GM19193 (cell line): ENCODE results near the gene TMEM132D.

Experiments used
- POLR2A ChIP-seq: IDR thresholded peaks from 4 replicates; pipeline ENCODE4 v1.6.1; 2011; ENCODE audit not compliant: insufficient read depth, insufficient read length; ENCODE audit errors: extremely low read depth

TMEM132D gene

DNA sequence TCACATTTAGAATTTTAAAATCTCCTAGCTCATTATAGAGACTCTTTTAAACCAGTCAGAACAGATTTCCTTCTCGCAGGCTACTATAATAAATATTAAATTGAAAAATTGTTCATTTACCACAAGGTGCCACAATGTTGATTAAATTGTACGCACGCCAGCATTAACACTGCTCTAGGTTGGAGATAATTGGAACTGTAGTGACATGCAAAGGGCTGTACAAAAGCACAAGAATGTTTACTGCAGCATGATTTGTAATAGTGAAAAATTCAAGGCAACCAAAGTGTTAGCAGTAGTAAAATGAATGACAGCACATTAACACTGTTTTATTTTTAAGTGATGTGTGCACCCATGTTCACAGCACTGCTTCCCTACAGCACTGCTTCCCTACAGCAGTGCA lies 52.5 kb downstream of the TMEM132D start:
- TF ChIP-seq POLR2A: no peak

DNA sequence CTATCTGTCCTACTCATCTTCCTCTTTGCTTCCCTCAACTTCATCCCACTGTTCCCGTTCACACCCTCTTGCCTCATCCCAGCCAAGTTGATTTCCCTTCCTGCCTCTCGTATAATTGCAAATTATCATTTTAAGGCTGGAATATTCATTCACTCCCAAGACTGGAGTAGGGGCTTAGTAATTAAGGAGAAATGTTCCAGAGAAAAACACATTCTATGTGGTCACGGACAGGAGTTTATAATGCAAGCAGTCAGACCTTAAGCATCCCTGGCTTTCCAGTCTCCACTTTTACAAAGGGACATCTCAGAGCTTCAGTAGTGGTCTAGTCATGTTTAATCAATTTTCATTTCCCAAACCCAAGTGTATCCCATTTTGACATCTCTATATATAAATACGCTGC lies 54.9 kb downstream of the TMEM132D start:
- no peak for TF ChIP-seq POLR2A

DNA sequence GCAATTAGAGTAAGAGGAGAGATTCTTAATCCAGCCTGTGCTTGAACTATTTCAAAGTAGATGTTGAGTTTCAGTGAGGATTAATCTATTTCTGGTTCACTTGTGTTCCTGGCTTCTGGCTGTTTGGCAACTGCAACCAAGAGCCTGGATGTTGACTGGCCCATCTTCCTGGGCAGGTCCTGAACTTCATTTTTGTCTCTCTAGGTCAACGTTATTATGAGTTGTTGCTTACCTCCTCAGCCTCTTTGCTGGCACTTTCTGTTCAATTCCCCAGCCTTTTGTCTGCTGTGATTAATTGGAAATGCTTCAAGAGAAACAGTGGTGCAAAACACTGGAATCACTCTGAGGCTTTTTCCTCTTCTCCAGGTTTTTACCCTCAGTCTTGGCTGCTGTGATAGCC lies 56.8 kb downstream of the TMEM132D start:
- TF ChIP-seq POLR2A: no peak

DNA sequence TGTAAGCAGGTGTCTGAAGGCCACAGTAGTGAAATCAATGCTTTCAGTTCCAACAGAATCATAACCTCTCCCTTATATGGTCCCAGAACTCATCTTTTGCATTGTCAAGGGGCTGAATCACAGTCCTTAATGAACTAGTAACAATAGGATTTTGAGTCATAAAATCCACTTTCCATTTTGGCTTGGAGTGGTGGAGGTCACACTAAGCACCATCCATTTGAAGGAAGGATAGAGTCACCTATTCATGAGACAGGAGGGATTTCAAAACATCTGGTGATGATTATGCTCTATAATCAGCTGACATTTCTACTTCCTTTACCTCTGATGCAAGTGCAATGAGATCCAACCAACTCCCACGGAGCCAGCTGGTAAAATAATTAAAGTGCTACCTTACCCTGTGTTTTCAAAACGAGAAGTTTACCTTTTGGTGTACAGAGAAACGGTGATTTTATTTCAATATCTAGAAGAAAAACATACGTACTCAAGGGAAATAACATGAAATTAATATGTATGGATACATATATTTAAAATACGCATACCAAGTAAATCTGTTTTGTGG lies 59.1 kb downstream of the TMEM132D start:
- no peak for TF ChIP-seq POLR2A

DNA sequence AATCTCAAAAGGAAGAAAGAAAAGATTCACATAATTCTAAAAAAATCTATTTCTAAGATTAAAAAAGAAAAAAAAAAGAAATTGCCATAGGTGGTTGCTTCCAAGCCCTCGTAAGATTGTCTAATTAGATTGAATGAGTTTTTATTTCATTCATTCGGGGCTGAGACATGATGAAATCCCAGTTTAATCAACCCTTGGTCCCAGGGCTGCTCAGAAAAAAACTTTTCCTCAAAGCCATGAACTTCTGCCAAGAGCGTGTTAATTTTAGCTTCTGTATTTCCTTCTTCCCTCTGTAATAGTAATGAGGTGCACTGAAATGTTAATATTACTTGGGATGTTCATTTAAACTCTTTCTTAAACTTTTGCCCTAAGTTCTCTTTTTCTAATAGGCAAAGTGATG lies 62.6 kb downstream of the TMEM132D start:
- no peak for TF ChIP-seq POLR2A

DNA sequence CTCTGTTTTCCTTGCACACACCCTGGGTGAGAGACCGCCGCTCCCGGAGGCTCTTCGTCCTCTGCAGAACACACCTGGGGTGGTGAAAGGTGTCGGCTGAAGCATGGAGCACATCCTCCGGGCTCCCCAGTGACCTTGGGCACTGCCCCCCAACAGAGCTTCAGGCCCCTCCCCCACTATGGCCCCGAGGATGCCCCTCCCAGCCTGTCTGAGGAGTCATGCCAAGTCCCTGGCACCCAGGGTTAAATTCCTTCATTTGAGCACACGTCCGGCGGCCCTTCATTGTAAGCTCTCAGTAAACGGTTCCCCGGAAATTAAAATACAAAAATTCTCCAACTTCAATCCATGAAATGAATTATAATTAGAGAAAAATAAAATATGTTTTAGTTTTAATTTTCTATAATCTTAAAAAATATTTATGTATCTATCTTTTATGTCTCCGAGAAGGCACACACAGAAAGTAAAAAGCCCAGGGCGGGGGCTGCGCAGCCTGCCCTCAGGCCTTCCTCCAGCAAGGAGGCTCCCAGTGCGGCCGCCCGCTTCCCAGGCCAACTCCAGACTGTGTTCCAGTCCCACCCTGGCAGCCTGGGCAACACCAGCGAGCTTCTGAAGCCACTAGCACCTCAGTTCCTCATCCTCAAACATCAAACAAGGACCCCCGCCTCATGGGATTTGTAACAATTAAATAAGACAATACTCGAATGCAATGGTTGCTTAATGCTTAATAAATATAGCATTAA lies 63.5 kb downstream of the TMEM132D start:
- no peak for TF ChIP-seq POLR2A

DNA sequence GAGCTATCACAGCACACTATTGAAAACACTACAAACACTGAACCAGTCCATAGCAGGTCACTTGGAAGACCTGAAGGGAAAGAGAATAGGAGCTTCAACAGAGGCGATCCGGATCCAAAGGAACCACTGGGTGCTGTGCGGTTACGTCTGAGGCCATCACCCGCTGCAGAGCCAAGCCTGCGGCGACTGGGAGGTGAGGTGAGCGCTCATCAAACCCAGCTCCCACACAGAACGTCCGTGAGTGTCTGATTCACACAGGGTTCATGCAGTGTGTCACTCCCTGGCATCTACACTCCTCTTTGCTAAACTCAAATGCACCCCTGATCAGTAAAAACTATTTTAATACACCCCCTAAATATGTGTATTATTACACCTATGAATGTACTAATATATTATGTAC lies 64.1 kb downstream of the TMEM132D start:
- no peak for TF ChIP-seq POLR2A

DNA sequence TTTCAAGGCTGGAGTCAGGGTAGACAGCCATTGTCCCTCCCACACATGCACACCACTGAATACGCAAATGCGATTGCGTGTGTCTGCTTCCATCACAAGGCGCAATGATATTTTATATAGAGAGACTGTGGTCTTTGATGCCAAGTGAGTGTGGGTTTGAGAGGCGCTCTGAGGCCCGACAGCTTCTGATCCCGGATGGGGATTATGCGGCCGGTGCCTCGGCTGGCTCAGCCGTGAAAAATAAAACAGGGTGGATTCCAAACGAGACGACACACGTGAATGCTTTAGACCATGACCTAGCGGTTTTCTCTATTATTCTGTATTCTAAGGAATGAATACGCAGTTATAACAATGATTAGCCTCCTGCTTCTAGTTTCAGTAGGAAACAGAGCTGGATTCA lies 72.5 kb downstream of the TMEM132D start:
- TF ChIP-seq POLR2A: no peak

DNA sequence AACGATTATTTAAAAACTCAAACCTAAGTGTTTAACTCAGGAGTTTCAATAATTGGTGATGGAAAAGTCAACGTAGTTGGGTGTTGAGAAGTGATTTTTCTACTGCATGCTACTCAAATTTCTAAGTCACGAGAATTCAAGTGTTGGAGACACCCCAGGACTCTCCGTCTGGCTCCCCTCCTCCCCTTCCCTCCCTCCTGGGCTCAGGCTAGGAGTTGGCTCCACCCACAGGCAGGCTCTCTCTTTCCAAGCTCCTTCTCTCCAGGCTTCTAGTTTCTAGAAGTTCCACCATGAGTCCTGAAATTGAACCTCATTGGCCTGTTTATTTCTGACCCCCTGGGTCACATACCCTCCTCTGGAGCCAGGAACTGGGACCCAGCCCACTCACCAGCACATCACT lies 73.0 kb downstream of the TMEM132D start:
- no peak for TF ChIP-seq POLR2A

DNA sequence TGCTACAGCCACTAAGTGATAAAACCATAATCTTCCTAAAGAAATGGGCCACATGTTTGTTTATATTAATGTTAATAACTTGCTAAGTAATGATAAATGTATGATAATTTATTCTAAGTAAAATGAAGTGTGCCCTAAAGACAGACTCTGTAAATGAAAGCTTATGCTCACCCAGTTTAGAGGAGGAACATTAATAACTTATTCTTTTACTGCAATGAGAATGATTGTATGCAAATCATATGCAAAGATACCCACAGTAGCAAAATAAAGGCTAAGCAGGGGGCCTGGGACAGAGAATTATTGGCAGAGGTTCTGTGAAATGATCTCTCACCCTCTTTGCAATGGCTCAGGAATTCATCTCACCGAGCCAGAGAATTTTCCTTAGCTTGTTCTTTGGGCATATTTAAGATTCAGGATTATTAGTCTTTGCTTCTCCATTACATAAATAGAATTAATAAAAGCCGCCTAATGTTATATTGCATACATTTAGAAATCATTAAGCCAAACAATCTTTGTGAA lies 75.9 kb downstream of the TMEM132D start:
- TF ChIP-seq POLR2A: no peak

DNA sequence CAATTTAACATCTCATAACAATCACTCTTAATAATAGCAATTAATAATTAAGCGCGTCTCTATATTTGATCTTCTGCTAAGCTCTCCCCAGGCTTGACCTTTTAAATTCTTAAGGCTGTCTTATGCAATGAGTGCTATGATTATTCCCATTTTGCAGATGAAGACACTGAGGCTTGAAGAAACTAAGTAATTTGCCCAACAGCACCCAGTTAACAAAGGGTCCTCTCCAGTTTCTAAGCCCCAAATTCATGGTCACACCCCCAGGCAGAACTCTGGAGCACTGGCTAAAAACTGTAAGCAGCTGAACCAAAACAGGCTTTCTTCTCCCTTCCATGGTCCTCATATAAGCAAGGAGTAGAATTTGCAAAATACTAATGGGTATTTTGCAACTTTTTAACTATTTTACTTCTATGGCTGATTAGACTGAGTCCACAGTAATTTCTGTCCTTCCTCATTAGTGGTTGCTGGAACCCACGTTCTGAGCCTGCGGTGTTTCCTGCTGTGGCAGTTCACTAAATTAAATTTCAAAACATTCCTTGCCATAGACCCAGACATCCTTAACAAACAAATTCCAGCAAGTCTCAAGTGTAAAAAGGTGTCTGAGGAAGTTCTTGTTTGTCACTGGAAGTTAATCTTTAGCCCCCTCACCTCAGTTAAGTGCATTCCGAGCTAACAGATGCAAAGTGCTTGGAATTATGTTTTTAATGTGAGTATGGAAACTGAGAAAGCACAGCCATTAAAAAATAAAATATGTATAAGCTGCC lies 76.5 kb downstream of the TMEM132D start:
- no peak for TF ChIP-seq POLR2A

DNA sequence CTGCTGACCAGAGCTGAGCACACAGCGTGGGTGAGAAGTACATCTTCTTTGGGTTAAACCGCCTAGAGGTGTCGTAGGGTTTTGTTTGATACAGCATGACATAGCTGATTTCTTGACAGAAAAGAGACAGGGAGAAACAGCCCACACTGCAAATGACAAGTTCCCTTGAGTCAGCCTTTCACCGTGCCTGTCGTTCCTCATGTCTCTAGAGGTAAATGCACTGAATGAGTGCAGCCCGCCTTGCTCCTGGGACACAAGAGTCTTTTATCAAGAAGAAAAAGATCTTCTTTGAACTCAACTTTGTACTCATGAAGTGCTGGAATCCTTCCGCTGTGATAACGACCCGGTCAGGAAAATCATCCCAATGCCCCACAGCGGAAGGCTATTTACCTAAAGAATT lies 77.6 kb downstream of the TMEM132D start:
- TF ChIP-seq POLR2A: no peak

DNA sequence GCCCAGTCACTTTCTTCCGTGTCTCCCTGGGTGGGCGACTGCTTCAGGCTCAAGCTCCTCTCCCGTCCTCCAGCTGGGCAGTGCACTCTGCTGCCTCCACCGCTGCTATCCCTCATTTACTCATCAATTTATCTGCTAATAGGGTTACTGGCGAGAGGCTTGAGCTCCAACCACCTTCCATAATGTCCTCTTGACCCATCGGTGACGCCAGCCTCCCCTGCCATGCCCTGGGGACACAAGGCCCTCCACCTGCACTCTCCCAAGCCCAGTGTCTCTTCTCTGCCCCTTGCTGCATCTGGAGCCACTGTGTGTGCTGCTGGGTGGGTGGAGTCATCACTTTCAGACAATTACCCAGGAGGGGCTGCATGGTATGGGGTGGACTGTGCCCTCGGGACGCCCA lies 78.5 kb downstream of the TMEM132D start:
- TF ChIP-seq POLR2A: no peak

DNA sequence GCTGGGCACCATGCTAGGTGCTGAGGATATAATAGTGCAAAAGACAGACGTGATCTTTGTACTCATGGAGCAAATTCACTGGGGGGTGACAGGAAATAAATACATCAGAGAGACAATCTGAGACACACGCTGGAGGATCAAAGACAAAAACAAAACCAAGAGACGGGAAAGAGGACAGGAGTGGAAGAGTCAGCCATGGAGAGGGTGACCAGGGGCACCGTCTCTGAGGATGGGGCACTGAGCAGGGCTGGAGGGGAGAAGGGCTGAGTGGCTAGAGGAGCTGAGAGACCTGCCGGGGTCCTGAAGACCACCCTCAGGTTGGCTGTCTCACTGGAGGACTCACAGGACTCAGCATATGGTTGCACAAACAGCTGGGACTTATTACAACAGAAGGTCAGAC lies 81.9 kb downstream of the TMEM132D start:
- no peak for TF ChIP-seq POLR2A

DNA sequence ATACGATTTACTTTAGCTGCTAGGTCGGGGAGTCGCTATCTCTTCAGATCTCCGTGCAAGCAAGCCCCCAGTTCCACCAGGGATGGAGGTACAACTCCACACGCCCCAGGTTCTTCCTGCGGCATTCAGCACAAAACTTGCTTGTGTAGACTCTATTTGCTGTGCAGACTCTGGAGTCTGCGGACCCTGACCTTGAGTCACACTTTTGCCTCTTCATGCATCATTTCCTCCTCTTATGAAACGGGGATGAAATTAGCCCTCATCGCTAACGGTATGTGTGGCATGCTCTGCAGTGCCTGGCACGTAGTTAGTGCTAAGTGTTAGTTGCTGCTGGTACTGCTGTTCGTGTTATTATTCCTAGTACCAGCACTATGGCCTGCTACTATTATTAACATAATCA lies 84.4 kb downstream of the TMEM132D start:
- TF ChIP-seq POLR2A: no peak

DNA sequence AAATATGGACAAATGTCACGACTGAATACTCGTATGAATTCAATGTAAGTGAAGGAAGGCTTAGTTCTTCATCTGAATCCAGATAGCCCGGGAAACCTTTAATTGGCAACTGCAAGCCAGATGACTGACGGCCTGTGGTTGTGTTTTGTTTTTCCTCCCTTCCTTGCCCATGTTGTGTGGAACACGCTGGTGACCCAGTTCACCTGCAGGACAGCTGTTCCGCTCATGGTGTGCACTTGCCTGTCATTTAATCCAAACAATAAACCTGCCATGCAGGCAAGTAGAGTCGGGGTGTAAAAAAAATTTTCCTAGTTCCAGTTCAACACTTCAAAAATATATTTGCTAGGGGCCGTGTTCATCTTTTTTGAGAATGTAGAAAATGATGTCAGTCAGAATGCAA lies 88.0 kb downstream of the TMEM132D start:
- no peak for TF ChIP-seq POLR2A
